ENCODE results near the gene GEMIN4. TPM values are rescaled to one million over a fixed set of nuclear protein-coding genes. Genes with fewer than 3 reads are reported as not detected.
"Not testable (repeated sequence)": the region's sequence is repeated elsewhere in the genome, so short reads cannot be mapped to it uniquely, and the experiment has no call there.

Gene GEMIN4
- polyA plus RNA-seq, 10 donors: 11.3 to 20.2 (median 14.6) TPM

DNA sequence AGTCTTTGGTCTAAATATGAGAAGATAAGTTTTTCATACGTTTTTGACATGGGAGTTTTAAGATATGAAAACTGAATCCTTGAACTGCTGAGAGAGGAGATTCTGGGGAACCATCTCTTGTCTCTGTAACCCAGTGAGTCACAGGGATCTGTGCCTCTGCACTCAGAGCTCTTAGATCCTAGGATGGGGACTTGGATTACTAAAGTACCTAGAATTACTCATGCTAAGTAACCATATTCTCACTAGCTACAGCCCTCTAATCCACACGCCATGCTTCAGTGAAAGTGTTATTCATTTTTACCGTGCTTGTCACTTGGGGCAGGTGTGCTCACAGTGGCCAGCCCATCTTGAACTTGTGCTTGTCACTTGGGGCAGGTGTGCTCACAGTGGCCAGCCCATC lies 32.1 kb upstream of the GEMIN4 start:
- no peak for DNase-seq

DNA sequence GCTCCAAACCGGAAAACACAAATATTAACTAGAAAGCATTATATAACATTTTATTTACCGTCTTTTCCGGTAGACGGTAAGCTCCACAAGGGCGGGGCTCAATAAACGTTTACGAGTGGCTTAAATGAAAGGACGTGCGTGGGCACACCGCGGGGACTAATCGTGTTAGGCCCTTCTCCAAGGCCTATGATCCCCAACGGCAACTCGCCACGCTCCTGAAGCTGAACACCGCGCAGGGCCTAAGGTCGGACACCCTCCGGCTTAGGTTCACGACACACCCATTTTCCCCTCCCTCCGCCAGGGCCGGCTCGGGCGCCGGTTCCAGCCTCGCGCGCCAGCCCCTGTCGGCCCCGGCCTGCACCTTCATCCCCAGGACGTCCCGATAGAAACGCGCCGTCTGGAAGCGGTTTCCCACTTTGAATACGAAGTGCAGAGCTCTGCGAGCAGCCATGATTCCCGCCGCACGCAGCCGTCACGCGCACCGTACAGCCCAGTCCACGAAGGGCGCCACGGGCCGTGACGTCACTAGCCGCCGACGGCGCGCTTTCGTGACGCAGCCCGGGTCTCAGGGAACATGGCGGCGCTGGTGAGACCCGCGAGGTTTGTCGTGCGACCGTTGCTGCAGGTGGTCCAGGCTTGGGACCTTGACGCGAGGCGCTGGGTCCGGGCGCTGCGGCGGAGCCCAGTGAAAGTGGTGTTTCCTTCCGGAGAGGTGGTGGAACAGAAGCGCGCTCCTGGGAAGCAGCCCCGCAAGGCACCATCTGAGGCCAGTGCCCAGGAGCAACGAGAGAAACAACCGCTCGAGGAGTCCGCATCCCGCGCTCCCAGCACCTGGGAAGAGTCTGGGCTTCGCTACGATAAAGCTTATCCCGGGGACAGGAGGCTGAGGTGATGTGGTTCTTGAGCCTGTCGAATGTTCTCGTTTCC lies 30.0 kb upstream of the GEMIN4 start, which contains the start of the genes GLOD4 and MRM3:
GLOD4 (minus strand) TSS at position 476 of the 927 bp plus-strand sequence; CDS start at position 451, 25 bp downstream.
MRM3 (plus strand) TSS at position 549 of the 927 bp plus-strand sequence; CDS start at position 575, 26 bp downstream.
- DNase-seq: peak; percentile 89 to 98 (median 95)

DNA sequence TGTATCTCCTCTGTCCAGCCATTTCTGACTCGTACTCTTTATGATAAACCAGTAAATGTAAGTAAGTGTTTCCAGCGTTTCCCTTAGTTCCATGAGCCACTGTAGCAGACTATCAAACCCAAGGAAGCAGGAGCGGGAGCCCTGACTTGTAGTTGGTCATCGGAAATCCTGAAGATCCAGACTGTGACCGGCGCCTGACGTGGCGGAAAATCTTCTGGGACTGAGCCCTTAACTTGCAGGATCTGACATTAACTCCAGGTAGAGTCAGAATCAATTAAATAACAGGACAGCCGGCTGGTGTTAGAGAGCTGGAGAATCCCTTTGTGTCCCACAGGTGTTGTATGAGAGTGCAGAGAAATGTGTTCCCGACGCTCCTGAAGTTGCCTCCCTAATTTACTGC lies 26.0 kb upstream of the GEMIN4 start:
- no peak for DNase-seq

DNA sequence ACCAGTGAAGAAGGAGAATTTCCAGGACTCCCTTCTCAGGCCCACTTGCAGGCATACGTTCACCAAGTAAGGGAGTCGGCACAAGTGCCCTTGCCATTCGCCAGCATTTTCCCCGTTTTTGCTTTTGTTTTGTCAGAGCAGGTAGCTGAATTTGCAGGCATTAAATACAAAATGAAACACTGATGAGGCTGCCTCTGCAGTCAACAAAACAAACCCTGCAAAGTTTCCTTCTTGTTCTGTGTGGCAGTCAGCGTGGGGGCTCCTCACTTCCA lies 22.2 kb upstream of the GEMIN4 start:
- DNase-seq: no peak

DNA sequence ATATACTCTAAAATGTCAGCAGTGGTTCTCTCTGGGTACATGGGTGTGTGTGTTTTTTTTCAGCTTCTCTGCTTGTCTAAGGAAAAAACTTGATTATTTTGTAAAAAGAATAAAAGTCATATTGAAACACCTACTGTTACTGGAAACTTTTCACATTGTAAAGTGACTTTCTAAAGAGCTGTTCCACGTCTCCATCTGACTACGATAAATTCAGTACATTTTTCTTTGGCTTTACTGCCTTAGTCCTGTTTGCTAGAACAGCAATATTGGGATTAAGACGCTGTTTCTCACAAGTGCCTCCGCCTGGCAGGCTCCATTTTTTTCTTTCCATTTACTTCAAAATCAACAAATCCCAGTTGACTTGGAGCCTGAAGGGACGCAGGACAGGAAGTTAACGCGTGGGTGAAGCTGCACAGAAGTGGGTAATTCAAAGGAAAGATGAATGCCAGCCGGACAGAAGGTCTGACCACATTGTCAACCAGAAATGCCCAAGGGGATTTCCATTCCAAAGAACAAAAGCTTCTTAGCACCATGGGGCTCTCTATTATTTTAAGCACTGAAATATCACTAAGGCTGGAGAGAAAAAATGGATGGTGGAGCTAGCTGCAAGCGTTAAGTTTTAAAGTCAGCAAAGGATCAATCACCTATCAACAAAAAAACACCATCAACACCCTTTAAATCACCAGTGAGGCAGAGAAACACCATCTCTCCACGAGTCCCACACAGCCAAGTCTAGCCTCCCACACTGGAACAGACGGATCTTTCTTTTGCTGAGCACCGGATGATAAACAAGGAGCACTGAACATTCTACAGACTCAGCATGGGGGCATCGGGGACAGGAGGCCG lies 21.6 kb upstream of the GEMIN4 start:
- DNase-seq: no peak

DNA sequence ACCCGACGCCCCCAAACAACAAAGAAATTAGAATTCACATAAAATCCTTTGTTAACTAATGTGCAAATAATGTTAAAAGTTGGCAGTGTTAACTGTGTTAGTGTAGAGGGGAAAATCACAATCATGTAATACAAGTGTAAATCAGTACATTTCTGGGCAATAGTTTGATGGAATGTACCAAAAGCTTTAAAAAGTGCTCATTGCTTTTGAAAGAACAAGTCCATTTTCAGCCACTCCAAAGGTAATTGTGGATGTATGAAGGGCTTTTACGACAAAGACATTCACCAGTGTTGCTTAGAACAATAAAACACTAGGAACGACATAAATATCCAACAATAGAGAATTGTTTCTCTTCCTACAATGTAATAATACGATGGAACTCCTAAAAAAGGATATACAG lies 21.0 kb upstream of the GEMIN4 start:
- DNase-seq: no peak

DNA sequence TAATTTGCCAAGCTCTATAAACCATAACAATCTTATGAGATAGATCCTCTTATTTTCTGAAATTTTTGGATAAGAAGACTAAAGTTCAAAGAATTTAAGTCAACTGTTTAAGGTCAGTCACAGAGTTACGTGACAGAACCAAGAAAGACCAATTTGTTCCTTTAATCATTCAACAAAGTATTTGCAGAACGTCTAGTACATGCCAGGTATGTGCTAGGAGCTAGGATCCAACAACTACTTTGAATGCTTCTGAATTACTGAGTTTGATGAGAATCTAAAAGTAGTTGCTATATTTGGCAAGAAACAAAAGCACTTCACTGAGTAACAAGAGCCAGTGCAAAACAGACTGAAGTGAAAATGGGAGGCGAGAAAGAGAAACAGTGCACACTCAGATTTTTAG lies 15.0 kb upstream of the GEMIN4 start:
- no peak for DNase-seq

DNA sequence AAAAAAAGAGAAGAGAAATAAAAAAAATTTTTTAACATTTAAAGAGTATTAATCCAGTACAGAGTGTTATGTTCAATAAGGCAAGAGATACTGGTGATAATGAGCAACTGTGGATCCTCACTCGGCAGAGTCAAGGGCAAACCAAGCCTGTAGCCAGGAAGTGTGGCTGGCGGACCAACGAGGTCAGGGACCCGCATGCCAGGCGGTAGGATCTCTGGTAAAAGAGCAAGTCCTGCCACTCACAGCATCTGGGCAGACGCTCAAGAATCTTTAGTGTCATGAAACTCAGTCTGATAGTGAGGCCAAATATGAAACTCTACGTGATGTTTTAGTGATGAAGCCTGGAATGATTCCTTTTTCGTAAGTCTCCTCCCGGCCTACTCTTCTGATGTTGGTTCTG lies 8.3 kb upstream of the GEMIN4 start:
- no peak for DNase-seq

DNA sequence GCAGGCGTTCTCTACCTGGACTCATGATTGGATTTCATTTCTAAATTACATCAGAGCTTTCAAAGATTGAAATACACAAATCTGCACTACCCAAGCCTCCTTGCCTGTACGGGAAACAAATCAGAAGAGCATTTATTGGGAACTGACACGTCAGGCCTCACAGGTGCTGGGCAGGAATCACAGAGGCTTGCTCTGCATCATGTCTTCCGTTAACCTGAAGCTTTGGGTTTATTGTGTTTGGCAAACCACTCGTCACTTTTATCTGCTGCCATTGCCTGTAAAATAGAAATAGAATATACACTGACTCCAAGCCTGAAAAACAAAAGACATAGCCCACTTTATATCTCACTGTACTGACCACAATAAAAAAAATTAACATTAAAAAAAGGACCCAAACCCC lies 7.9 kb upstream of the GEMIN4 start:
- DNase-seq: no peak

DNA sequence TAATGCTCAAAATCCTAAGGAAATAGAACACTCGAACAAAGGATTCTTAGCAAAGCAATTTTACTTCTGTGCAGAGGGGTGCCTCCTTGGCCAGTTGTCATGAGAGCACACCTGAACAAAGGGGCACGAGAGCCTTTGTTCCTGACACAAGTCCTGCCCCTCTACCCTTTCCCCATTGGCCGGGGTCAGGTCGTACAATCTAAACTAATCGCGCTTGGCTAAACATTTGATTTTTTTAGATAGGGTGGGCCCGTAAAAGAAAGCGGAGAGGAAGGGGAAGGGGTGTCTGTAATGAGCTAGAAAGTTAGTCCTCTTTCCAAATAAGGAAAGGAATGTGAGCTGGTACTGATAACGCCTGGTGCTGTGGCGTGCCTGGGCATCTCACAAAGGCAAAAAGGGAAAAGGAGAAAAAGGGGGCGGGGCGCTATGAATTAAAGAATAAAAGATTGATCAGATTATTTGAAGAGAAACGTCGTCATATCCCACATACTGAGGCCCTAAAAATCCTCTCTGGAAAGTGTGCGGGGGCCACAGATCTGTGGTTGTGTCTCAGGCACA lies 4.0 kb upstream of the GEMIN4 start:
- not testable (repeated sequence) for DNase-seq

DNA sequence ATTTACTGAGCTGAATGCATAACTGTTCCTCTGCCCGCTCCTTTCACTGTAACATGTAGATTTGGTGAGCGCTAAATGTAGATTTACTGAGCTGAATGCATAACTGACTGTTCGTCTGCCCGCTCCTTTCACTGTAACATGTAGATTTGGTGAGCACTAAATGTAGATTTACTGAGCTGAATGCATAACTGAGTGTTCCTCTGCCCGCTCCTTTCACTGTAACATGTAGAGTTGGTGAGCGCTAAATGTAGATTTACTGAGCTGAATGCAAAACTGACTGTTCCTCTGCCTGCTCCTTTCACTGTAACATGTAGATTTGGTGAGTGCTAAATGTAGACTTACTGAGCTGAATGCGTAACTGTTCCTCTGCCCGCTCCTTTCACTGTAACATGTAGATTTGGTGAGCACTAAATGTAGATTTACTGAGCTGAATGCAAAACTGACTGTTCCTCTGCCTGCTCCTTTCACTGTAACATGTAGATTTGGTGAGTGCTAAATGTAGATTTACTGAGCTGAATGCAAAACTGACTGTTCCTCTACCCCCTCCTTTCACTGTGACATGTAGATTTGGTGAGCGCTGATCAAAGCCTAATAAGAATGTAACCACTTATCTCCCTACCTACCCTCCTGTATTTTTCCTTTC lies 3.4 kb upstream of the GEMIN4 start:
- not testable (repeated sequence) for DNase-seq

DNA sequence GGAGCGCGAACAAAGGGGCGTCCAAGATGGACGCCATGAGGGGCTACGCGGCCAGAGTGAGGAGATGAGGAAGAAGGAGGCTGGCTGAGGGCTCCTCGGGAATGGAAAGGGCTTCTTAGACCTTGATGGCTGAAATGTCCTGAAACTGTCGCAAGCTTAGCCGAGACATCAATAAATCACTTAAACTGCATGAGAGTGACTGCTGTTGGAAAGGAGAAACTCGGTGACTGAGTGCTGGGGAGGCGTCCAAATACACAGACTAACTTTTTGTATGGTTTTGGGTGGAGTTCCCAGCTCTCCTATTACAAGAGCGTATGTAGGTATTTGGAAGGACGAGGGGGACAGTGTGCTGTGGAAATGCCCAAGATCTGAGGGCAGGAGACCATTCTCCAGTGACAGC lies 1.4 kb upstream of the GEMIN4 start:
- peak in 1 of 3 donors; percentile 31 for DNase-seq

DNA sequence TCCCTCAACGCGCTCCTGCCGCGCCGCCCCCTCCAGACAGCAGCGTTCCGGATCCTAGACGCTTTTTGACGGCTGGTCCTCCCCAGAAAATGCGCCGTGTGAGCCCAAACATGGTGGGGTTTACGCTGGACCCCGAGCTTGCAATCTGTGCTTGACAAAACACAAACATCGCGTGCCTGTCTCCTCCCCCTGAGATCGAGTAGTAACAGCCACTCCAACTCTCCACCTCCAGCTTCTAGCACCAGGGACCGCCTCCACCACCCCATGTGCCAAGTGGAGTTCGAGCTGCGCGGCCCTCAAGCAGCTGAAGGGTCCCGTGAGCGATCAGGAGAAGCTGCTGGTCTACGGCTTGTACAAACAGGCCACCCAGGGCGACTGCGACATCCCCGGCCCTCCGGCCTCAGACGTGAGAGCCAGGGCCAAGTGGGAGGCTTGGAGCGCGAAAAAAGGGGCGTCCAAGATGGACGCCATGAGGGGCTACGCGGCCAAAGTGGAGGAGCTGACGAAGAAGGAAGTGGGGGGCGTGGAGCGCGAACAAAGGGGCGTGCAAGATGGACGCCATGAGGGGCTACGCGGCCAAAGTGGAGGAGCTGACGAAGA lies 656 bp upstream of the GEMIN4 start:
- peak; percentile 70 to 90 (median 76) for DNase-seq

DNA sequence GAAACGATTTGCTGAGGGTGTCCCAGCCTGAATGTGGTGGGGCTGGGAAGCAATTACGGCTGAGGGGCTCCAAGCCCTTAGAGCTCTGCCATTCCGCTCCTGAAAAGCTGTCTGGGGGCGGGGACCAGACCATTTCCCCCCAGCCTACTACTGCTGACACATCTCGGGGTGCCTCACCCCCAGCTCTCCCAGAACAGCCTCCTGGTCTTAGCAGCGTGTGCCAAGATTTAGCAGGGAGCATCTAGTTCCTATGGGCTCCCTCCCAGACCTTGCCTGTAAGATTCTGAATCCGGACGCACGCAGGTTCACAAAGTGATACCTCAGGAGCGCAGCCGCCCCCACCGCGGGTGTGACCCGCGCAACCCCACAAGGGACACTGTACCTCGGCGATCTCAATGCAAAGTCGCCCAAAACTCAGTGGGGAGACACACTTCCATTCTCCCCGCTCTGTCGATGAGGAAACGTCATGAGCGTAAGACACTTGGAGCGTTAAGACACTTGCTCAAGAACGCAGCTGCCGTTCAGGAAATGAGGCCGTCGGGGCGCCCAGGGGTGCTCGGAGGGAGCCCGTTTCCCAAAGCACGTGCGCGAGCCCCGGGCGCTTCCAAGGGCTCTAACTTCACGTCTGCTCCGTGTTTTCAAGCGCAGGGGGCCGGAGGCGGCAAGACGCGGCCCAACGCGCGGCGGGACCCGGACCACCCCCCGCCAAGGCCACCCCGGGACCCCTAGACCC lies 629 bp downstream of the GEMIN4 start:
- peak in 1 of 3 donors; percentile 21 for DNase-seq

DNA sequence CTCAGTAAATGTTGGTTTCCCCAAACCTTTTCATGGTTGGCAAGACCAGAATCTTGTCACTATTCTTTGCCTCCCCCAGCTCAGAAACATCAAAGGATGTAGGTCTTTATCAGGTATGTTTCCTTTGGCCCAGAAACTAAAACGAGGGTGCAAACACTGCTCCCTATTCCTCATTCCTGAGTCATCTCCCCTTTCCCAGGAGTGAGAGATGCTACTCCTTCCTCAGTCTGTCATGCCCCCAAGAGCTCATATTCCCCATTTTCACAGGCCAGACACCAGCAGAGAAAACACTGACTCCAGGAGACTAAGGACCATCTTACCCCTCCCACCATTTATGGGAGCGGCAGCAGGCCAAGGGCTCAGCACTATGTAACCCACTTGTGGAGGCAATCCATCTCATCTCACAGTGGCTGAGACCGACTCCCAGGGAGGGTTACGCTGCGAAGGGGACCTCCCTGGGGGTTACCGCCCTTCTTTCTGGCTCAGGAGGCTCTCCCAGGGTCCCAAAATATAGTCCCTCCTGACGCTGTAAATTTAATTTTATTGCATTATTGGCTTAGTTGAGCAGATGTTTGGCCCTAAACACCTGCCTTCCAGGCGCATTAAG lies 1.5 kb downstream of the GEMIN4 start:
- DNase-seq: no peak

DNA sequence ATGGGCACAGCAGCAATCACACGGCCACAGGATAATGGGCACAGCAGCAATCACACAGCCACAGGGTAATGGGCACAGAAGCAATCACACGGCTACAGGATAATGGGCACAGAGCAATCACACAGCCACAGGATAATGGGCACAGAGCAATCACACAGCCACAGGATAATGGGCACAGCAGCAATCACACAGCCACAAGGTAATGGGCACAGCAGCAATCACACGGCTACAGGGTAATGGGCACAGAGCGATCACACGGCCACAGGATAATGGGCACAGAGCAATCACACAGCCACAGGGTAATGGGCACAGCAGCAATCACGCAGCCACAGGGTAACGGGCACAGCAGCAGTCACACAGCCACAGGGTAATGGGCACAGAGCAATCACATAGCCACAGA lies 2.7 kb downstream of the GEMIN4 start:
- DNase-seq: not testable (repeated sequence)

DNA sequence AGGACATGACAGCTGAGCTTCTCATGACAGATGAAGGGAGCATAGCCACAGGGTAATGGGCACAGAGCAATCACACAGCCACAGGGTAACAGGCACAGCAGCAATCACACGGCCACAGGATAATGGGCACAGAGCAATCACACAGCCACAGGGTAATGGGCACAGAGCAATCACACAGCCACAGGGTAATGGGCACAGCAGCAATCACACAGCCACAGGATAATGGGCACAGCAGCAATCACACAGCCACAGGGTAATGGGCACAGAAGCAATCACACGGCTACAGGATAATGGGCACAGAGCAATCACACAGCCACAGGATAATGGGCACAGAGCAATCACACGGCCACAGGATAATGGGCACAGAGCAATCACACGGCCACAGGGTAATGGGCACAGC lies 3.5 kb downstream of the GEMIN4 start:
- not testable (repeated sequence) for DNase-seq

DNA sequence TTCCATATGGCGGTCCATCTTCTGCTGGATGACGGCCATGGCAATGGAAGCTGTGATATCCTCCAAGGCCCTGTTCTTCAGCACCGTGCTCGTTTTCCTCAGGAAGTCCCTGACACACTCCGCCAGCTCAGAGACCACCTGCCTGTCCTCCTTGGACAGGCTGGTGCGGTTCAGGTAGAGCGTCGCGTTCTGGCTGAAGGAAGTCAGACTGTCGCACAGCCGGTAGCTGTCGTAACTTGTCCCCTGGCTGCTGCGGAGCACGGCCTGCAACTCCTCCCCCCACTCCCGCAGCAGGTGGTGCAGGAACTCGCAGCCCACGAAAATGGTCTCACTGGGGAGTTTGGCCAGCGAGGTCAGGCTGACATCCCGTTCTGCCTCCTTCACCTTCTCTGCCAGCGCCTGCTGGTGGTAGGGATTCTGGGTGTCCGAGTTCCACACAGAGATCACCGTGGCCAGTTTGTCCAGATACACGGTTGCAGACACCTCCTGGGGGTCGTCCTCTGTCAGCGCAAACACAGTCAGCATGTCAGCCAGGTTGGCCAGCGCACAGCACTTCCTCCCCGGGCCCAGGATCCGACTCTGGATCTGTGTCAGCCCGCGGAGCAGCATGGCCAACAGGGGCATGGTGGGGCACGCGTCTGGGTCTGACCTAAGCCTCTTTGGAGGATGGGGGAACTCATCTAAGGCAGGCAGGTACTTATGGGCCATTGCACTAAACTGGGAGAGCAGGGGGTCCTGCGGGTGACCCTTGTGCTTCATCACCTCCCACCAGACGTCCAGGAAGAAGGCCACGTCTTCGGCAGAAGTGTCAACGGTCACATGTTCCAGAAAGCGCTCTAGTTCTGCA lies 5.1 kb downstream of the GEMIN4 start:
- no peak for DNase-seq

DNA sequence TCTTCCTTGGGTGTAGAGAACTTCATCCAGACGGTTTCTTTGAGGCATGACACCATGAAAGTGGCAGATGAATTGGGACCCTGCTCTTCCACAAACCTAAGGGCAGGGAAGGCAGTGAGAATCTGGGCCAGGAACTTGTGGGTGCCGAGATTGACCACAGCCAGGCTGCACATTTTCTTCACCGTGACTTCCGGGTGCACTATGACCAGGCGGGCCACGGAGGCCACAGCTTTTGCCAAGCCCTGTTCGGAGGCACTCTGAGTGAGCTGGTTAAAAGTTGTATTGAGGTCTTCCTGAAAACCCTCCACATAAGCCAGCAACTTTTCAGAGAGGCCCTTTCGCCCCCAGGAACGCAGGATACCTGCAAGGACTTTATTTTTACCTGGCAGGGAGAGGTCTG lies 5.9 kb downstream of the GEMIN4 start:
- no peak for DNase-seq
